Measurements from ENCODE around the gene CDO1.
"Not testable (repeated sequence)": the region's sequence is repeated elsewhere in the genome, so short reads cannot be mapped to it uniquely, and the experiment has no call there.

CDO1 gene

GRCh38 chr5:115831163-115831768 lies 14.8 kb upstream of the CDO1 start:
- in situ Hi-C loops (cut with HindIII; ENCODE audit: low sequenced_read_pairs) = no loop called here

GRCh38 chr5:115829913-115830312 lies 13.5 kb upstream of the CDO1 start:
- in situ Hi-C loops (cut with HindIII; ENCODE audit: low sequenced_read_pairs) = no loop called here

GRCh38 chr5:115825948-115826347 lies 9.5 kb upstream of the CDO1 start:
- in situ Hi-C loops (cut with HindIII; ENCODE audit: low sequenced_read_pairs) = no loop called here

GRCh38 chr5:115824983-115825382 lies 8.5 kb upstream of the CDO1 start:
- in situ Hi-C loops (cut with HindIII; ENCODE audit: low sequenced_read_pairs) = not testable (repeated sequence)

GRCh38 chr5:115820846-115821245 lies 4.4 kb upstream of the CDO1 start:
- in situ Hi-C loops (cut with HindIII; ENCODE audit: low sequenced_read_pairs) = no loop called here

GRCh38 chr5:115818821-115819220 lies 2.4 kb upstream of the CDO1 start:
- in situ Hi-C loops (cut with HindIII; ENCODE audit: low sequenced_read_pairs) = no loop called here

- in situ Hi-C loops (cut with HindIII; ENCODE audit: low sequenced_read_pairs) = no loop called here
Measured at GRCh38 chr5:115817386-115817785, 927 bp upstream of the CDO1 start.

- in situ Hi-C loops (cut with HindIII; ENCODE audit: low sequenced_read_pairs) = no loop called here
Measured at GRCh38 chr5:115815693-115816225, 700 bp downstream of the CDO1 start.

GRCh38 chr5:115815006-115815692 lies 1.3 kb downstream of the CDO1 start:
- in situ Hi-C loops (cut with HindIII; ENCODE audit: low sequenced_read_pairs) = no loop called here

- in situ Hi-C loops (cut with HindIII; ENCODE audit: low sequenced_read_pairs) = no loop called here
Measured at GRCh38 chr5:115813719-115814118, 2.7 kb downstream of the CDO1 start.

DNA sequence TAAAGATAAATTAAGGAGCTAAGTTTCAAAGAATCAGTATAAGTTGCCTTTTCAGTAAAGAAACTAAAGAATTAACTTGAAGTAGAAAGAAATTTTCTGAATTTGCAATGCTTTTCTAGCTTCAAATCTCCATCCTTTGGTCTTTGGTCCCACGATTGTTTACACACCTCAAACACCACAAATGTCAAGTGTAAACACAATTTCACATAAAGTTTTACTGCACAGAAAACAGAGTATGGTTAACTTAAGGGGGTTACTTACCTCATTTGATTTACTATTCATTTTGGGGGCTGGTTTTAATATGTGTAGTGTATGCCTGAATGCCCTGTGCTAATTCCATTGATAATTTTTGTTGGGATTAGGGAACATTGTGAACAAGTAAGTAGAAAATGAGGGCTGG lies 4.1 kb downstream of the CDO1 start:
- in situ Hi-C loops (cut with HindIII; ENCODE audit: low sequenced_read_pairs) = no loop called here

DNA sequence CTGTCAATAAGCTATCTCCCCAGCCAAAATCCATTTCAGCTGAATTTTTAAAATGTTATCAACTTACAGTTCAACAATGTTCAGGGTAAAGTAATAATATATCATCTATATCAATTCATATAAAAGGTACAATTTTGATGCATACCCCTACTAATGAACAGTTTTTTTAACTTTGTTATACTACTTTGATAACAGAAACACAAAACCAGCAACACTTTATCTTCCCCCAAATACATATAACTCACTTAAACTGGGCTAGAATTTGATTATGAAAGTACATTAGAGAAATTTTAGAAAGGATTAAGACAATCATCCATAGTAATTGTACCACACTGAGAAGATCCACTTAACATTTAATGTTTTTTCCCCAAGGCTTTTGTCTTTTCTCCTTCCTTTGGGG lies 5.1 kb downstream of the CDO1 start:
- in situ Hi-C loops (cut with HindIII; ENCODE audit: low sequenced_read_pairs) = no loop called here

DNA sequence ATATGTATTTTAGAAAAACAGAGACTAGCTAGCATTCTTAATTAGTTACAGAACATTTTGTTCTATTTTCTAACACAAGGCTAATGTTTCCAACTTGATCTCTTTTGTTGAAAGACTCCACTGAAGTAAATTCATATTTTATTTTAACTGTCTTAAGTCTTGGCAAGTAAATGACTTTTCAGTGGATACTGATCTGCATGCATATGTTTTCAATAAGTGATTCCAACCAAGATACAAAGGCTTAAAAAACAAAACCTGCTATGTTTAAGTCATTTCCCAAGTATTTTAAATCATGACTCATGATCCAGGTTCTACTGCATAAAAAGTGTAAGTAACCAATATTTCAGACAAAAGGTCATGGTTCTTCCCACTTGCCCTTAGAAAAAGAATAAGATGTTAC lies 5.7 kb downstream of the CDO1 start:
- in situ Hi-C loops (cut with HindIII; ENCODE audit: low sequenced_read_pairs) = no loop called here

DNA sequence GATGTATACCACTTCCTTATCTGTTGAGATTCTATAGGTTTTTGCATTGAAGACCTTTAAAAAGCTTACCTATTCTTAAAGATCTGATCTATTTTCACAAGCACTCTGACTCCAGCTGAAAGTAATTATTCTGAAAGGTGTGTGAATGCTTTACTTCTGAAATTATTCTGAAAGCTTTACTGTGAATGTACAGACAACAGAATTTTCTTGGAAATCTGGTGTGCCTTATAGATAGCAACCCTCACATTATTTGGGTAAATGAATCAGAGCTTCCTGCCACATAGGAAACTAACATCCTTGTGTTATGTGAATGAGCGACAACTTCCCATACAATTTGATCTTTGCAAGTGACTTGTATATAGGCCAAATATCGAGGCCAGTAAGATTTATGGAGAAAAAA lies 6.5 kb downstream of the CDO1 start:
- in situ Hi-C loops (cut with HindIII; ENCODE audit: low sequenced_read_pairs) = no loop called here

GRCh38 chr5:115808066-115808465 lies 8.4 kb downstream of the CDO1 start:
- in situ Hi-C loops (cut with HindIII; ENCODE audit: low sequenced_read_pairs) = not testable (repeated sequence)

DNA sequence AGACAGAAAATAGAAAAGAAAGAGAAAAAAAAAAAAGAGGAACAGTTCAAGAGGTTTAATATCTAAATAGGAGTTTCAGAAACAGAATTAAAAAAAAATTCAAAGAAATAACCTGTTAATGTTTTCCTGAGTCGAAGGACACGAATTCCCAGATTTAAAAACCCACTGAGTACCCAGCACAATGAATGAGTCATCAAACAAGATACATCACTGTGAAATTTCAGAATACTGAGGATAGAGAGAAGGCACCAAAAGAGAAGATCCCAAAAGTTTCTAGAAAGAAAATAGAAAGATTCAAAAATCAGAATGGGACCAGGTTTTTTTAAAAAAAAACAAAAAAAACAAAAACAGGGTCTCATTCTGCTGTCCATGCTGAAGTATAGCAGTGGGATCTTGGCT lies 8.8 kb downstream of the CDO1 start:
- in situ Hi-C loops (cut with HindIII; ENCODE audit: low sequenced_read_pairs) = no loop called here

GRCh38 chr5:115806986-115807653 lies 9.3 kb downstream of the CDO1 start:
- in situ Hi-C loops (cut with HindIII; ENCODE audit: low sequenced_read_pairs) = no loop called here

- in situ Hi-C loops (cut with HindIII; ENCODE audit: low sequenced_read_pairs) = no loop called here
Measured at GRCh38 chr5:115801984-115802383, 14.5 kb downstream of the CDO1 start.

DNA sequence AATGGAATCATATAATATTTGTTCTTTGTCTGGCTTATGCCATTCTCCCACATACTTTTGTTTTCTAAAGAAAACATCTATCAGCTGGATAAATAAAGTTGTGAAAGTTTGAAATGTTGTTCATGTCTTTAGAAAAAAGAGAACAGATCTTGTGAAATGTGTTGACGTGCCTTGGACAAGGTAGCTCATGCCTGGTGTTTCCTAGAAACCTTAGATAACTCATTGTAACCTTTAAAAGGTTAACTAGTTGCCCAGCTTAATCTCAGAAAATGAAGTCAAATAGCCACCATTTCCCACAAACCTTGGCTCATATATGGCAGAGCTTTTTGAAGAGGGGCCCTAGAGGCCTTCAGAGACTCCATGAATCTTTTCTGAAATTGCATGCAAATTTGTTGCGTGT lies 15.3 kb downstream of the CDO1 start:
- in situ Hi-C loops (cut with HindIII; ENCODE audit: low sequenced_read_pairs) = no loop called here

GRCh38 chr5:115800108-115800507 lies 16.4 kb downstream of the CDO1 start:
- in situ Hi-C loops (cut with HindIII; ENCODE audit: low sequenced_read_pairs) = no loop called here

DNA sequence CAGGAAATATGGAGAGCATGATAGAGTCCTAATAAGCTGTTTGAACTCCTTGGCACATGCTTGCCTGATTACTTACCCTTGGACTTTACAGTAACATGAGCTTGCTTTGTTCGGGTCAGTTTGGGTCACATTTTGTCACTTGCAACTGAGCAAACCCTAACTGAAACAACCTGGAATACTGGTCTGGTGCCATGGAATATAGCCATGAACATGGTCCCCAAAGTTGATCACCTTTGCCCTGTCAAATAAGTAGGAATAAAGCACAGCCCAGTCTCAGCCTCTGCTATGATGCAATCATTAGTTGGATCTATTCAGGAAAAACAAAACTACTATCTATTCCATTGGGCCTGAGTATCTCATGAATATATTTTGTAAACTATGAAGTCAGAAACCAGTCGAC lies 18.2 kb downstream of the CDO1 start:
- in situ Hi-C loops (cut with HindIII; ENCODE audit: low sequenced_read_pairs) = no loop called here

- in situ Hi-C loops (cut with HindIII; ENCODE audit: low sequenced_read_pairs) = no loop called here
Measured at GRCh38 chr5:115796656-115797055, 19.8 kb downstream of the CDO1 start.
